ENCODE data around the gene ASCC3.

The ASCC3 gene, protein sequence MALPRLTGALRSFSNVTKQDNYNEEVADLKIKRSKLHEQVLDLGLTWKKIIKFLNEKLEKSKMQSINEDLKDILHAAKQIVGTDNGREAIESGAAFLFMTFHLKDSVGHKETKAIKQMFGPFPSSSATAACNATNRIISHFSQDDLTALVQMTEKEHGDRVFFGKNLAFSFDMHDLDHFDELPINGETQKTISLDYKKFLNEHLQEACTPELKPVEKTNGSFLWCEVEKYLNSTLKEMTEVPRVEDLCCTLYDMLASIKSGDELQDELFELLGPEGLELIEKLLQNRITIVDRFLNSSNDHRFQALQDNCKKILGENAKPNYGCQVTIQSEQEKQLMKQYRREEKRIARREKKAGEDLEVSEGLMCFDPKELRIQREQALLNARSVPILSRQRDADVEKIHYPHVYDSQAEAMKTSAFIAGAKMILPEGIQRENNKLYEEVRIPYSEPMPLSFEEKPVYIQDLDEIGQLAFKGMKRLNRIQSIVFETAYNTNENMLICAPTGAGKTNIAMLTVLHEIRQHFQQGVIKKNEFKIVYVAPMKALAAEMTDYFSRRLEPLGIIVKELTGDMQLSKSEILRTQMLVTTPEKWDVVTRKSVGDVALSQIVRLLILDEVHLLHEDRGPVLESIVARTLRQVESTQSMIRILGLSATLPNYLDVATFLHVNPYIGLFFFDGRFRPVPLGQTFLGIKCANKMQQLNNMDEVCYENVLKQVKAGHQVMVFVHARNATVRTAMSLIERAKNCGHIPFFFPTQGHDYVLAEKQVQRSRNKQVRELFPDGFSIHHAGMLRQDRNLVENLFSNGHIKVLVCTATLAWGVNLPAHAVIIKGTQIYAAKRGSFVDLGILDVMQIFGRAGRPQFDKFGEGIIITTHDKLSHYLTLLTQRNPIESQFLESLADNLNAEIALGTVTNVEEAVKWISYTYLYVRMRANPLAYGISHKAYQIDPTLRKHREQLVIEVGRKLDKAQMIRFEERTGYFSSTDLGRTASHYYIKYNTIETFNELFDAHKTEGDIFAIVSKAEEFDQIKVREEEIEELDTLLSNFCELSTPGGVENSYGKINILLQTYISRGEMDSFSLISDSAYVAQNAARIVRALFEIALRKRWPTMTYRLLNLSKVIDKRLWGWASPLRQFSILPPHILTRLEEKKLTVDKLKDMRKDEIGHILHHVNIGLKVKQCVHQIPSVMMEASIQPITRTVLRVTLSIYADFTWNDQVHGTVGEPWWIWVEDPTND (N-terminal part only)

DNA sequence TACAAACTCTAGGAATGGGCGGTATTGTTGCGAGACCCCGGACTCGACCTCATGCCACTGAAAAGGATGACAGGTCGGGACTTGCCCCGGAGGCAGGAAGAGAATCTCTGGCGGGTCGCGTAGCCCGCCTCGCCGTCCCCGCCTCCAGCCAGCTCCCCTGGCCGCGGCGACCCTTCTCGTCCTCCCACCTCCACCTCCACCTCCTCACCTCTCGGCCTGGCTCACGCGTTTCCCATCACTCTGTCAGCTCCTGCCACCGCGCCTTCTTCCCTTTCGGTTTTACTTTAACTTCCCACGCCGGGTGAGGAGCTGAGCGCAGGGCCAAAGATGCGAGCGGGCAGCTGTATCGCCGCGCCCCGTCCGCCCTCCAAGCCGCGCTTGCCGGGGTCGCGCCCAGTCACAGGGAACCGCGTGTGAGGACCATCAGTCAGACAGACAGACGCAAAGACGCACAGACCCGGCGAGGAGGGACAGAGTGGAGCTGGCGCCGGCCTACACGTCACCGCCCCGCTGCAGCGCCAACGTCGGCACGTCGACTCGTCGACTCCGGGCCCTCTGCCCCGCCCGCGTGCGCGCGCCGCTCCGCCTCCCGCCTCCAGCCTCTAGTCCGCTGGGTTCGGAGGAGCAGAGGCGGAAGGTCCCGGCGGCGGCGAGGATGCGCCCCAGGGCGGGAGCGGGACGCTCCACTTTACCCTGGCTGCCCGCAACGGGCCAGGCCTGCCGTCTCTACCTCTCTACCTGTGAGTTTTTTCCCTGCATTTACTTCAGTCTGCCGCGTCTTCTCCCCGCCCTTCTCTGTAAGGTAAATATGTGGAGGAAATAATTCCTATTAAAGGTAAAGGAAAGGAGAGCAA, at the start of gene ASCC3:
TSS of gene ASCC3 (minus strand) at position 477 of the 854 bp plus-strand sequence. CDS start 13,332 bp downstream, outside the sequence.
- in situ Hi-C loops (cut with MboI; ENCODE audit: low sequenced_read_pairs): no loop called here

- in situ Hi-C loops (cut with MboI; ENCODE audit: low sequenced_read_pairs): no loop called here
Observed at GRCh38 chr6:100925749-100926148, 44.6 kb upstream of the ASCC3 start.

- in situ Hi-C loops (cut with MboI; ENCODE audit: low sequenced_read_pairs): no loop called here
Observed at GRCh38 chr6:100924534-100925227, 43.6 kb upstream of the ASCC3 start.

DNA sequence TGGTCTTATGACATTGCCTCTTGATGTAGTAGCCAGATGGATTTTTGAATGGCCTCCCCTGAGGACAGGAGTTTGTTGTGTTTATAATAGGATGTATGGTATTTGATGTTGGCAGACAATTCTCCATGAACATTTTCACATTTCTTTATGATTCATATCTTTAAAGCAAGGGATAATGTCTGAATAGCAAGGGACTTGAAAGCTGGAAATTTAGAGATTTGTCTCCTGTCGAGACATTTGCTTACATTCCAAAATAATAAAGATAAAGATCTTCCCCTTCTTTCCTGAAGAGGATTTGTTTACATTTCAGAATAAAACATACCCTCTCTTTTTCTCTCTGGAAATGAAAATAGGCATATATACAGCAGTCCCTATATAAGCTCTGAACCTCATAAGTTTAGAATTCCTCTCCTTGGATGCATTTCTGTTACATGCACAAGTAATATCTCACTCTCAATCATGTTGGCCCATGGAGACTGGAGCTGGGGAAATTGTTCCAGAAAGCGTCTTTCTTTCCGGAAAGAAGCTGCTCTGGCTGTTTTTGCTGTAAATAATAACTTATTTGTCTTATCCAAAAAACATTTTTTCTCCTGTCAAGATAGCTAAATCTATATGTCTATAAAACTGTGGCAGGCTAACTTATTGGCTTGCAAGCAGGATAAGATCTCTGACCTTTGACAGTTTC, 42.5 kb upstream of the ASCC3 start:
- in situ Hi-C loops (cut with MboI; ENCODE audit: low sequenced_read_pairs): no loop called here

DNA sequence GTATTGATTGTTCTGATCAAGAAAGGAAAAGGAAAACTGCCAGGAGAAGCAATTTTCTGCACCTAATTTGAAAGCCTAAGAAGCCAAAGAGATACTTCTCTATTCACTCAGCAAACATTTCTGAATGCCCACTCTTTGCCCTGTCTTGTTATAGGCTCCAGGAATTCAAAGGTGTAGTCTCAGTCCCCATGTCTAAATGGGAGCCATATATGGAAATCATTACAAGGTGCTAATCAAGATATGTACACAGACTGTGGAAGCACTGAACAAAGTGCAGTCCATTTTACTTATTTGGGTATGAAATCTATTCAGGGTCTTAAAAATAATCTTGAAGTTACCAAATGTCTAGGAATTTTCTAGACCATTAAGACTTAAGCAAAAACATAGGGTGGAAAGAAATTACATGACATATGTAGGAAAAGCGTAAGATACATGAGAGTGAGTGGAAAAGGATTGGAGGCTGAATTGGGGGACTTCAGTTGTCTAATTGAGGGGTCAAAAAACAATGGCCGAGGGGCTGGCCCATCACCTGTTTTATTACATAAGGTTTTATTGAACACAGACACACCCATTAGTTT, 39.0 kb upstream of the ASCC3 start:
- in situ Hi-C loops (cut with MboI; ENCODE audit: low sequenced_read_pairs): no loop called here

- in situ Hi-C loops (cut with MboI; ENCODE audit: low sequenced_read_pairs): no loop called here
Observed at GRCh38 chr6:100918152-100918551, 37.0 kb upstream of the ASCC3 start.

DNA sequence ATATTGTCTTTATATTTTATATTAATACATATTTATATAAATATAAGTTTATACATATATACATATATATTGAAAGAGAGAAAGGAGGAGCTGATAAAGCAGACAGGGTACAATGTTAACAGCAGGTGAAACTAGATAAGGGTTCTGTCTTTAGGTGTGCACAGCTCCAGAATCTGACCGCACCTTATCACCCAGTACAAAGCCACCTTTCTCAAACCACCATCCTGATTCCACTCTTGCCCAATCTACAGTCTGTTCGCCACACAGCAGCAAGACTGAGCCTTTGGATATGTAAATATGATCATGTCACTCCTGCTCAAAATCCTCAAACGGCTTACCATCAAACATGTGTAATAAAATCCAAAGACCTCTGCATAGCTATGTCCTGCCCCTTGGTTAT, 34.7 kb upstream of the ASCC3 start:
- in situ Hi-C loops (cut with MboI; ENCODE audit: low sequenced_read_pairs): no loop called here

GRCh38 chr6:100913400-100914276, 32.5 kb upstream of the ASCC3 start:
- in situ Hi-C loops (cut with MboI; ENCODE audit: low sequenced_read_pairs): no loop called here

- in situ Hi-C loops (cut with MboI; ENCODE audit: low sequenced_read_pairs): no loop called here
Observed at GRCh38 chr6:100906325-100906724, 25.2 kb upstream of the ASCC3 start.

- in situ Hi-C loops (cut with MboI; ENCODE audit: low sequenced_read_pairs): no loop called here
Observed at GRCh38 chr6:100905067-100905466, 23.9 kb upstream of the ASCC3 start.

GRCh38 chr6:100904316-100904715, 23.2 kb upstream of the ASCC3 start:
- in situ Hi-C loops (cut with MboI; ENCODE audit: low sequenced_read_pairs): no loop called here

DNA sequence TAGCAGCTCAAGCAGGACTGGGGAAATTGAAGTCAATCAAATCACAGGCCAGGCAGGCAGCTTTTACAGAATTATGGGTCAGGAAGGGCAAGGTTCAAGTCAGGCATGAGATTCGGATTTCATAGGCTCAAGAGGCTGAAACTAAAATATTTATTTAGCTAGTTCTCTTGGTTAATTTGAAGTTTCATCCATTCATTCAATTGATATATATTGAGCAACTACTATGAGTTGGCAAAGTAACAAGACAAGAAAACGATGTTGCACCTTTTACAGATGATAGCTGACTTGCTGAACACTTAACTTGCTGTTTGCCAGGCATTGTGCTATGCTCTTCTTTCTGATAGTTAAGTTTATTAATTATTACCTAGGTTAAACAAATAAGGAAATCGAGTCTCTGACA, 20.5 kb upstream of the ASCC3 start:
- in situ Hi-C loops (cut with MboI; ENCODE audit: low sequenced_read_pairs): no loop called here

- in situ Hi-C loops (cut with MboI; ENCODE audit: low sequenced_read_pairs): no loop called here
Observed at GRCh38 chr6:100899202-100899601, 18.1 kb upstream of the ASCC3 start.

- in situ Hi-C loops (cut with MboI; ENCODE audit: low sequenced_read_pairs): no loop called here
Observed at GRCh38 chr6:100897671-100898070, 16.5 kb upstream of the ASCC3 start.

DNA sequence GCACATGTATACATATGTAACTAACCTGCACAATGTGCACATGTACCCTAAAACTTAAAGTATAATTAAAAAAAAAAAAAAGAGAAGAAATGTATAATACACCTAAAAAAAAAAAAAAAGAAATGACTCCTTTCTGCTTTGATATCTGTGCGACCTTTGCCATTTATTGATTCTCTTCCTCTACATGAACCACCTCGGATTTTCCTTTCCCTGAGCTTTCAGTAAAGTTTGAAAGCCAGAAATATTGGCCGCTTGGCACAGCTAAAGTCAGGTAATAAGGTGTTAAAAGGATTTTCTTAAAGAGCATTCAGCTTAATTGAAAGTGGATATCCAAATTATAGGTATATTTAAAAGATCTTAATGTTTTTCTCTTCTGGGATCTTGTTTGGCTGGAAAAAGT, 12.6 kb upstream of the ASCC3 start:
- in situ Hi-C loops (cut with MboI; ENCODE audit: low sequenced_read_pairs): no loop called here

DNA sequence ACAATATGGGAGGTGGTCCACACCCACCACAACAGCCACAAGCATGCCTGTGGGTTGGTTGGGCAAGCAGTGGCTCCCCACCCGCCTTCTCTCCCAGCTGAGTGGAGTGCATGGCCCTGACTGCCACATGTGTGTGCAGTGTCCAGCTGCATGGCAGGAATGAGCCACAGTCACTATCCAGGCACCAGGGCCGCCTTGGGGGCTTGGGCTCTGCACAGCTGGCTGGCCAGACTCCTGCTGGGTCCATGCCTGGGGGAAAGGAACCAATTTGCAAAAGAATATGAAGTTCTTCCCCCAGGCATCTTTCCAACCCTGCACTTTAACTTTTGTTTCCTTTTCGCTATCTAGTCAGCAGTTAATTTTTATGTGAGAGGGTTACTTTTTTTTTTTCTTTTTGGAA, 11.6 kb upstream of the ASCC3 start:
- in situ Hi-C loops (cut with MboI; ENCODE audit: low sequenced_read_pairs): no loop called here

DNA sequence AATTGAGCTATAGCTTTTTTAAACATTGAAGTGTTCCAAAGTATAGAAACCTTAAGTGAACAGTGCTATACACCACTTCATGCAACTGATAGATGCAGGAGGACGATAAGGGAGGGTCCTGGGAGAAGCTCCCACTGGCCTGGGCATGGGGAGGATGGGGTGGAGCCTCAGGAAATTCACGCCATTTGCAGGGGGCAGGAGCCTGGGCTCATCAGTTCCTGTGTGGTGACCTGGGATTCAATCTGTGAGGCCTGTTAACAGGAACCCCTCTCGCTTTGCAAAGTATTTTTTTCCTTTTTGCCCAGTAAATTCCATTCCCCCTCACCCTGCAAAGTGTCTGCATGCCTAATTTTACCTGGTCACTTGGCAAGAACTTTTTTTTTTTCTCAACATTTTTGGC, 11.0 kb upstream of the ASCC3 start:
- in situ Hi-C loops (cut with MboI; ENCODE audit: low sequenced_read_pairs): no loop called here

DNA sequence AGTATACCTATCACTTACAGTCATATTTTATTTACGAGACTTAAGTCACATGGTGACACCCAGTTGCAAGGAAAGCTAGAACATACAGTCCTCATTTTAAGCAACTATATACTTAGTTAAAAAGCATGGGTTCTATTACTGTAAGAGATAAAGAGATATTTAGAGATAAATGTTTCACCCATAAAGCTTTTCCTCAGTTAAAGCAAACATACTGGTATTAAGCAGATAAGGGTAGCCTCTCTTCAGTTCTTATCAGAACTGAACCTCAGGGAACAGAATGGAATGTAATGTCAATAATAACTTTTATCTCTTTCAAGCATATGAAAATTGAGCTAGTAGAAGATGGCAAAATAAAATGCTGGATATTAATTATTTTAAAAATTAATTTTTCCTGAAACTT, 9.9 kb upstream of the ASCC3 start:
- in situ Hi-C loops (cut with MboI; ENCODE audit: low sequenced_read_pairs): no loop called here

All from HL-60/S4 treated with phorbol 12-myristate 13-acetate at 8.2 ng/mL for 4 days and 3 days (cell line).